NT2/D1 (cell line): ENCODE results near the gene TRPM2.

Experiments used
- DNase-seq: peaks from one replicate; pipeline ENCODE4 v3.0.0-alpha.2; 2011; ENCODE audit warnings: low read depth, low spot score
- H3K27me3 ChIP-seq: 2 replicates; pipeline ENCODE4 v1.6.0; 2011; ENCODE audit warnings: mild to moderate bottlenecking; ENCODE audit not compliant: insufficient read length, insufficient read depth
- H3K36me3 ChIP-seq: 2 replicates; pipeline ENCODE4 v1.6.1; 2011; ENCODE audit warnings: mild to moderate bottlenecking, low read length, mixed read lengths; ENCODE audit not compliant: insufficient read depth, insufficient read length
- H3K4me1 ChIP-seq: 2 replicates; pipeline ENCODE4 v1.5.1; 2011; ENCODE audit not compliant: insufficient read depth, insufficient read length
- H3K4me3 ChIP-seq: 2 replicates; pipeline ENCODE4 v1.5.1; 2011; ENCODE audit warnings: low read depth; ENCODE audit not compliant: insufficient read length
- H3K9ac ChIP-seq: 2 replicates; pipeline ENCODE4 v1.6.0; 2011; ENCODE audit warnings: low read depth; ENCODE audit not compliant: insufficient read length
- H3K9me3 ChIP-seq: 2 replicates; pipeline ENCODE4 v1.5.1; 2011; ENCODE audit warnings: mild to moderate bottlenecking, low read length; ENCODE audit not compliant: insufficient read depth
- SUZ12 ChIP-seq: IDR thresholded peaks from 2 replicates; pipeline ENCODE4 v1.6.1; 2011; ENCODE audit not compliant: insufficient read length, insufficient read depth; ENCODE audit errors: extremely low read depth
- YY1 ChIP-seq: IDR thresholded peaks from 2 replicates; pipeline ENCODE4 v1.6.1; 2011; ENCODE audit not compliant: insufficient read length, insufficient read depth
- ZNF274 ChIP-seq: IDR thresholded peaks from 2 replicates; pipeline ENCODE4 v1.6.1; 2011; ENCODE audit warnings: mild to moderate bottlenecking, low read depth, low read length

The TRPM2 gene

GRCh38 chr21:44486302-44486701 is 132.9 kb downstream of the TRPM2 start:
- Histone ChIP-seq H3K36me3 (no peaks in the 10 kb centered on the region), H3K9ac (no peak overlapping the region), H3K4me3 (no peak overlapping the region), H3K4me1 (no peaks in the 10 kb centered on the region), H3K9me3 (peaks cover 34% of the 10 kb centered on the region), H3K27me3 (no peaks in the 10 kb centered on the region)
- DNase-seq, result no peak
- no peak for TF ChIP-seq SUZ12
- no peak for TF ChIP-seq ZNF274
- TF ChIP-seq YY1, result no peak

- Histone ChIP-seq H3K36me3 (no peaks in the 10 kb centered on the region), H3K4me3 (no peak overlapping the region), H3K9me3 (peaks cover 49% of the 10 kb centered on the region), H3K4me1 (no peaks in the 10 kb centered on the region), H3K27me3 (no peaks in the 10 kb centered on the region), H3K9ac (no peak overlapping the region)
- TF ChIP-seq YY1 (no peak), ZNF274 (no peak), SUZ12 (no peak)
- peak; percentile 55 for DNase-seq
These were observed 134.4 kb downstream of the TRPM2 start for GRCh38 chr21:44487831-44488230.

GRCh38 chr21:44489962-44490361 is 136.5 kb downstream of the TRPM2 start:
- H3K27me3 ChIP-seq, result no peaks in the 10 kb centered on the region
- H3K36me3 ChIP-seq, result no peaks in the 10 kb centered on the region
- DNase-seq, result no peak
- no peak overlapping the region for H3K9ac ChIP-seq
- TF ChIP-seq YY1, result no peak
- no peak for TF ChIP-seq SUZ12
- TF ChIP-seq ZNF274, result no peak
- peaks cover 69% of the 10 kb centered on the region for H3K9me3 ChIP-seq
- H3K4me3 ChIP-seq, result no peak overlapping the region
- H3K4me1 ChIP-seq, result no peaks in the 10 kb centered on the region

GRCh38 chr21:44490405-44490804 is 137.0 kb downstream of the TRPM2 start:
- H3K27me3 ChIP-seq, result no peaks in the 10 kb centered on the region
- TF ChIP-seq SUZ12 (no peak), ZNF274 (no peak), YY1 (no peak)
- DNase-seq, result no peak
- H3K9me3 ChIP-seq, result peaks cover 69% of the 10 kb centered on the region
- no peaks in the 10 kb centered on the region for H3K4me1 ChIP-seq
- H3K4me3 ChIP-seq, result no peak overlapping the region
- no peaks in the 10 kb centered on the region for H3K36me3 ChIP-seq
- H3K9ac ChIP-seq, result no peak overlapping the region

GRCh38 chr21:44490816-44491215 is 137.4 kb downstream of the TRPM2 start:
- no peak for DNase-seq
- peaks cover 69% of the 10 kb centered on the region for H3K9me3 ChIP-seq
- no peaks in the 10 kb centered on the region for H3K36me3 ChIP-seq
- H3K9ac ChIP-seq, result no peak overlapping the region
- no peaks in the 10 kb centered on the region for H3K27me3 ChIP-seq
- H3K4me1 ChIP-seq, result no peaks in the 10 kb centered on the region
- no peak overlapping the region for H3K4me3 ChIP-seq
- TF ChIP-seq ZNF274, result no peak
- no peak for TF ChIP-seq YY1
- no peak for TF ChIP-seq SUZ12
